ENCODE data around the gene RBM45. TPM values are rescaled to one million over a fixed set of nuclear protein-coding genes. Genes with fewer than 3 reads are reported as not detected.

RBM45 gene
- total RNA-seq, 3 donors from 2014 or later: 13.4 to 18.3 (median 14.5) TPM

DNA sequence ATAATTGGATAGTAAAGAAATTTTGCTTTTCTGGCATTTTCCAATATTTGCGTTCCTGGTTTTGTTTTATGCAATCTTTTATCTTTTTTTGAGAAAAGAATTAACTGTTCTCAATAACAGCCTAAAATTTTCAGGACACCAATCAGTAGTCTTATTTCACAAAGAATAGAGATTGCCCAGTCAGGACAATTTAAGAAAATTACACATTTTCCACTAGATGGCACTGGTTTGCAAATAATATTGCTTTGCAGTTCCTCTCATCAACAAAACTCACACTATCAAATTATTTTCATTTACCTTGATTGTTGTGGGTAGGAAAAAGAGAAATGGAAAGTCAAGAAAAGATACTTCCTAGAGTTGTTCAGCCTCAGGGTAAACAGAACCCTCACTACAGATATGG is 2.4 kb upstream of the RBM45 start:
- Histone ChIP-seq H3K9me3 (no peaks in the 10 kb centered on the region), H3K4me1 (ENCODE audit: low read depth) (peaks cover 10% of the 10 kb centered on the region), H3K36me3 (ENCODE audit: low read depth) (no peaks in the 10 kb centered on the region), H3K4me3 (no peak overlapping the region)
- DNase-seq (no peak), ATAC-seq (no peak)
- intact Hi-C loops (cut with DNase I, micrococcal nuclease): no loop called here
- peak; percentile 19 for TF ChIP-seq CTCF (IDR thresholded peaks at IDR 0.05)

GRCh38 chr2:178110681-178111080 is 1.6 kb upstream of the RBM45 start:
- TF ChIP-seq CTCF (IDR thresholded peaks at IDR 0.05): no peak
- DNase-seq (no peak), ATAC-seq (no peak)
- no peak overlapping the region for H3K4me3 ChIP-seq
- H3K4me1 ChIP-seq (ENCODE audit: low read depth): peaks cover 10% of the 10 kb centered on the region
- no peaks in the 10 kb centered on the region for H3K36me3 ChIP-seq (ENCODE audit: low read depth)
- intact Hi-C loops (cut with DNase I, micrococcal nuclease): no loop called here
- H3K9me3 ChIP-seq: no peaks in the 10 kb centered on the region

DNA sequence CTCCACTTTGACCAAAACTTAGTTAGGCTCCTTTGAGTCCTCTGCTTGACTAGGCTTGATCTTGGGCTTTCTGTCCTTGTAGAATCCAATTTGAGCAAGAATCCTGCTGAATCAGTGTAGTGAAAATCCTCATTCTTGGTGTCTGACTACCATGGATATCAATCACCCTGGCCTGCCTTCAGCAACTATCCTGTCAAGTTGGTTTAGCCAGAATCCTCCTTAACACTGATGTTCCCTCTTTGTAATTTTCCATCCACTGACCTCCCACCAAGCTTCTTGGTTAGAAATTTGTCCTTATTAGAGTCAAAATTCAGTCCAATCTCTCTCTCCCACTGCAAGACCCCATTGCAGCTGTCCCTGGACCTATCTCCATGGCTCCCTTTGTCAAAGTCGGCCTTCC is 494 bp upstream of the RBM45 start:
- no peak overlapping the region for H3K4me3 ChIP-seq
- TF ChIP-seq CTCF (IDR thresholded peaks at IDR 0.05): no peak

DNA sequence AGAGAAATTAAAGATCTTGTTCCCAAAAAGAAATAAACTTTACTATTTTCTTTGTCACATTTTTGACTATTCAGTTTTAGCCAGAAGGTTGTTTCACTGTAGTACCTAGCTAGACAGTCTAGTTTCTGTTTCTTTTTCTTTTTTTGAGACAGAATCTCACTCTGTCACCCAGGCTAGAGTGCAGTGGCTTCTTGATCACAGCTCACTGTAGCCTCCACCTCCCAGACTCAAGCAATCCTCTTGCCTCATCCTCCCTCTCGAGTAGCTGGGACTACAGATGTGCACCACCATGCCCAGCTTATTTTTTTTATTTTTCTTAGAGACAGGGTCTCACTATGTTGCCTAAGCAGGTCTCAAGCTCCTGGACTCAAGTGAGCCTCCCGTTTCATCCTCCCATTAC is 2.2 kb downstream of the RBM45 start:
- intact Hi-C loops (cut with DNase I, micrococcal nuclease): no loop called here

More for the DNA sequence above, 494 bp upstream of the RBM45 start:
- DNase-seq: no peak
- no peaks in the 10 kb centered on the region for H3K9me3 ChIP-seq
- ATAC-seq: no peak
- peaks cover 10% of the 10 kb centered on the region for H3K4me1 ChIP-seq (ENCODE audit: low read depth)
- intact Hi-C loops (cut with DNase I, micrococcal nuclease): no loop called here
- H3K36me3 ChIP-seq (ENCODE audit: low read depth): no peaks in the 10 kb centered on the region

DNA sequence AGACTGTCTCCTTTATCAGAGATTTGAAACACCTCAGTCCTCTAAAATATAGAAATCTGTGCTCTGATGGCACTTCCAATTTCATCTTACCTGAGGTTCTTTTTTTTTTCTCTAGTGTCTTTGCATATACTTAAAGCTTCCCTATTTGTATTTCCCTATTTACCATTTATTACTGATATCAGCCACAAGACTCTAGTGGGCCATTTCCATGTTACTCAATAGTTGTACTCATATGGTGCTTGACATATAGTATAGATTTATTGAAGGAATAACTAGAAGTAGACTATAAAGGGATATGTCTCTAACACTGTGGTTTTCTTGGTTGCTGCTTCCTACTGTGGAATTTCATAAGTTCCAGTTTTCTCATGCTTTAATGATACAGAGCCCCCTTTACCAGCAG is 3.0 kb downstream of the RBM45 start:
- H3K36me3 ChIP-seq (ENCODE audit: low read depth): no peaks in the 10 kb centered on the region
- no peaks in the 10 kb centered on the region for H3K9me3 ChIP-seq
- ATAC-seq: no peak
- no peak overlapping the region for H3K4me3 ChIP-seq
- no peak for DNase-seq
- intact Hi-C loops (cut with DNase I, micrococcal nuclease): no loop called here
- peaks cover 10% of the 10 kb centered on the region for H3K4me1 ChIP-seq (ENCODE audit: low read depth)
- TF ChIP-seq CTCF (IDR thresholded peaks at IDR 0.05): no peak

More for the DNA sequence above, 2.2 kb downstream of the RBM45 start:
- no peak for DNase-seq
- no peak for TF ChIP-seq CTCF (IDR thresholded peaks at IDR 0.05)
- H3K4me1 ChIP-seq (ENCODE audit: low read depth): peaks cover 10% of the 10 kb centered on the region
- no peaks in the 10 kb centered on the region for H3K9me3 ChIP-seq
- H3K4me3 ChIP-seq: no peak overlapping the region
- no peak for ATAC-seq
- H3K36me3 ChIP-seq (ENCODE audit: low read depth): no peaks in the 10 kb centered on the region

- ATAC-seq (no peak), DNase-seq (no peak)
- TF ChIP-seq CTCF (IDR thresholded peaks at IDR 0.05): no peak
- H3K36me3 ChIP-seq (ENCODE audit: low read depth): peaks cover 7% of the 10 kb centered on the region
- H3K4me1 ChIP-seq (ENCODE audit: low read depth): peaks cover 6% of the 10 kb centered on the region
- intact Hi-C loops (cut with DNase I, micrococcal nuclease): no loop called here
- H3K4me3 ChIP-seq: no peak overlapping the region
- no peaks in the 10 kb centered on the region for H3K9me3 ChIP-seq
Measured at GRCh38 chr2:178117725-178118124, 5.5 kb downstream of the RBM45 start.
